ENCODE results near the gene RPS3A. TPM values are rescaled to one million over a fixed set of nuclear protein-coding genes. Genes with fewer than 3 reads are reported as not detected.

RPS3A gene
- total and polyA plus RNA-seq, 2 of the 13 experiments (the other 11 are each of a cell fraction or from before 2014, with no cell fraction given): 3,332 to 3,626 TPM

- H3K79me2 ChIP-seq (ENCODE audit: insufficient read depth, low read length): peaks cover 6% of the 10 kb centered on the region
- H3K9ac ChIP-seq (ENCODE audit: insufficient read depth, low read depth, low read length): no peak overlapping the region
- intact Hi-C loops (cut with micrococcal nuclease; ENCODE audit: unreplicated experiment) (no loop called here), in situ Hi-C loops (cut with HindIII; ENCODE audit: extremely low pct_ligation_motif_present, low pct_unique_long_range_greater_than_20kb) (loop anchor here (25.0 kb wide), 1 partner anchor 255 kb away; no protein-coding TSS in a partner anchor)
- H3K27ac ChIP-seq (ENCODE audit: extremely low read length, insufficient read depth, low read length): no peak overlapping the region
- DNase-seq (ENCODE audit: low spot score): no peak
- H3K9me3 ChIP-seq (ENCODE audit: low read length): no peaks in the 10 kb centered on the region
- WGBS (ENCODE audit: low lambda C conversion rate): 100% methylated on average over 3 of the region's 3 CpGs
- peaks cover 20% of the 10 kb centered on the region for H4K20me1 ChIP-seq (ENCODE audit: insufficient read depth, low read length)
- H2AFZ ChIP-seq (ENCODE audit: low read length): no peak overlapping the region
- ATAC-seq: peak; percentile 6
- no peak overlapping the region for H3K4me3 ChIP-seq (replicated peaks in 1 of 3; ENCODE audit: insufficient read depth in 1 of 3, low read depth in 2 of 3, low read length in 3 of 3)
- ChIA-PET CTCF (ENCODE audit: low intra/inter-chr PET ratio, low total read pairs) (no interaction called here), POLR2A (no interaction called here)
- H3K4me2 ChIP-seq (ENCODE audit: low read depth, low read length): no peak overlapping the region
- no peak for FAIRE-seq
- no peaks in the 10 kb centered on the region for H3K27me3 ChIP-seq (ENCODE audit: control insufficient read depth in 1 of 2, insufficient read depth in 2 of 2, low read length in 2 of 2)
- H3K36me3 ChIP-seq (replicated peaks in 1 of 2; ENCODE audit: control insufficient read depth in 1 of 2, insufficient read depth in 2 of 2, low read length in 2 of 2): peaks cover 3 to 32% of the 10 kb centered on the region in 2 experiments
- BruUV-seq (replicated peaks): no TSS peak
- no peak for TF ChIP-seq POLR2AphosphoS5 (IDR thresholded peaks at IDR 0.05; ENCODE audit: low read depth, low read length)
- TF ChIP-seq ELF1 (CRISPR knock-in tag; IDR thresholded peaks at IDR 0.05): no peak
- no peak for TF ChIP-seq EHMT2 (IDR thresholded peaks at IDR 0.05; ENCODE audit: borderline replicate concordance, low read depth, low read length)
- TF ChIP-seq PAXIP1 (CRISPR knock-in tag; conservative IDR thresholded peaks at IDR 0.05): no peak
- TF ChIP-seq ZNF326 (CRISPR knock-in tag; IDR thresholded peaks at IDR 0.05; ENCODE audit: borderline replicate concordance): no peak
- no peak for TF ChIP-seq ZNF639 (CRISPR knock-in tag; conservative IDR thresholded peaks at IDR 0.05)
- TF ChIP-seq ISL2 (CRISPR knock-in tag; IDR thresholded peaks at IDR 0.05): no peak
- TF ChIP-seq ZNF280D (CRISPR knock-in tag; IDR thresholded peaks at IDR 0.05): no peak
- no peak for TF ChIP-seq TCF7L2 (IDR thresholded peaks at IDR 0.05; ENCODE audit: low read depth, low read length)
- TF ChIP-seq SMAD3 (CRISPR knock-in tag; IDR thresholded peaks at IDR 0.05): no peak
- TF ChIP-seq YEATS4 (CRISPR knock-in tag; IDR thresholded peaks at IDR 0.05; ENCODE audit: borderline replicate concordance): no peak
- TF ChIP-seq ZNF292 (CRISPR knock-in tag; IDR thresholded peaks at IDR 0.05; ENCODE audit: borderline replicate concordance, low read depth): no peak
- TF ChIP-seq E2F5 (CRISPR knock-in tag; conservative IDR thresholded peaks at IDR 0.05): no peak
- peak; percentile 32; the same call in 1 of the 2 replicates for TF ChIP-seq PAF1 (CRISPR knock-in tag; IDR thresholded peaks at IDR 0.05)
- TF ChIP-seq RBM22 (optimal IDR thresholded peaks at IDR 0.05; ENCODE audit: low read length): peak; percentile 88
- TF ChIP-seq ATF1 (CRISPR knock-in tag; IDR thresholded peaks at IDR 0.05): no peak
- no peak for TF ChIP-seq ZNF296 (CRISPR knock-in tag; conservative IDR thresholded peaks at IDR 0.05)
- H3K4me1 ChIP-seq (ENCODE audit: insufficient read depth, low read length): peaks cover 5% of the 10 kb centered on the region; the same call in 1 of the 2 replicates
These were observed 7.6 kb downstream of the RPS3A start for GRCh38 chr4:151107063-151107462.
